Mesenchymal stem cell (in vitro differentiated cells and primary cell): ENCODE measurements around the gene TSPAN15.

Source experiments
- DNase-seq: peaks from one replicate; pipeline ENCODE4 v3.0.0-alpha.2; 2013
- H2AFZ ChIP-seq: one replicate; pipeline ENCODE4 v1.6.1; 2013; ENCODE audit warnings: low read depth, mild to moderate bottlenecking, control low read depth, inconsistent platforms, low read length, moderate library complexity
- H2AK5ac ChIP-seq: 2 replicates; pipeline ENCODE4 v1.6.1; 2013; ENCODE audit warnings: low read length, moderate library complexity, mild to moderate bottlenecking, inconsistent platforms; ENCODE audit not compliant: severe bottlenecking
- H2BK120ac ChIP-seq: one replicate; pipeline ENCODE4 v1.6.1; 2013; ENCODE audit warnings: low read depth, mild to moderate bottlenecking, inconsistent platforms, low read length, moderate library complexity
- H2BK12ac ChIP-seq, 2 experiments: one replicate each; pipeline ENCODE4 v1.6.1; 2013; ENCODE audit warnings: inconsistent platforms in 2 of 2, low read length in 2 of 2, mild to moderate bottlenecking in 2 of 2, moderate library complexity in 2 of 2, control low read depth in 1 of 2
- H2BK15ac ChIP-seq: one replicate; pipeline ENCODE4 v1.6.1; 2013; ENCODE audit warnings: mild to moderate bottlenecking, low read depth, inconsistent platforms; ENCODE audit not compliant: poor library complexity, severe bottlenecking
- H2BK5ac ChIP-seq: 2 replicates; pipeline ENCODE4 v1.6.1; 2013; ENCODE audit warnings: low read depth, mild to moderate bottlenecking, low read length, control low read depth, inconsistent platforms; ENCODE audit not compliant: poor library complexity, severe bottlenecking
- H3K14ac ChIP-seq, 2 experiments: one replicate each; pipeline ENCODE4 v1.6.1; 2013; ENCODE audit warnings: inconsistent platforms in 2 of 2, low read length in 2 of 2, control low read depth in 1 of 2, mild to moderate bottlenecking in 1 of 2, moderate library complexity in 1 of 2
- H3K18ac ChIP-seq, 2 experiments: one replicate each; pipeline ENCODE4 v1.6.1; 2013; ENCODE audit warnings: inconsistent platforms in 2 of 2, low read length in 2 of 2, control low read depth in 1 of 2, low read depth in 1 of 2, mild to moderate bottlenecking in 1 of 2
- H3K23ac ChIP-seq, 2 experiments: one replicate each; pipeline ENCODE4 v1.6.1; 2013; ENCODE audit warnings: inconsistent platforms in 2 of 2, low read length in 2 of 2, mild to moderate bottlenecking in 2 of 2, moderate library complexity in 2 of 2, control low read depth in 1 of 2
- H3K27ac ChIP-seq: 2 replicates; pipeline ENCODE4 v1.5.1; 2013; ENCODE audit warnings: mild to moderate bottlenecking, moderate library complexity, low read length, control low read depth, inconsistent platforms; ENCODE audit not compliant: poor library complexity, severe bottlenecking
- H3K27me3 ChIP-seq, 2 experiments: 2 replicates each; pipeline versions ENCODE4 v1.6.1 to v1.7.0; 2013; ENCODE audit warnings: low read length in 2 of 2, mild to moderate bottlenecking in 2 of 2, moderate library complexity in 2 of 2, control low read depth in 1 of 2, inconsistent platforms in 1 of 2; ENCODE audit not compliant: control insufficient read depth in 1 of 2, insufficient read depth in 1 of 2
- H3K36me3 ChIP-seq, 2 experiments: 2 replicates each; pipeline versions ENCODE4 v1.6.1 to v1.7.0; 2013; ENCODE audit warnings: low read length in 2 of 2, control low read depth in 1 of 2, inconsistent platforms in 1 of 2, low read depth in 1 of 2, mild to moderate bottlenecking in 1 of 2; ENCODE audit not compliant: insufficient read depth in 2 of 2, control insufficient read depth in 1 of 2
- H3K4ac ChIP-seq, 2 experiments: one replicate each; pipeline ENCODE4 v1.6.1; 2013; ENCODE audit warnings: inconsistent platforms in 2 of 2, low read length in 2 of 2, mild to moderate bottlenecking in 2 of 2, moderate library complexity in 2 of 2, control low read depth in 1 of 2, low read depth in 1 of 2
- H3K4me1 ChIP-seq: 2 replicates; pipeline ENCODE4 v1.6.1; 2013; ENCODE audit warnings: low read depth, low read length, control low read depth; ENCODE audit not compliant: control insufficient read depth, insufficient read depth
- H3K4me2 ChIP-seq: 2 replicates; pipeline ENCODE4 v1.6.1; 2013; ENCODE audit warnings: low read length, mild to moderate bottlenecking, inconsistent platforms; ENCODE audit not compliant: poor library complexity, severe bottlenecking
- H3K4me3 ChIP-seq, 2 experiments: 2 replicates each; pipeline versions ENCODE4 v1.5.1 to v1.7.0; 2013; ENCODE audit warnings: low read length in 2 of 2, mild to moderate bottlenecking in 2 of 2, control low read depth in 1 of 2, low read depth in 1 of 2; ENCODE audit not compliant: insufficient read depth in 1 of 2
- H3K79me1 ChIP-seq: replicated peaks from 2 replicates; pipeline ENCODE4 v1.6.1; 2013; ENCODE audit warnings: mild to moderate bottlenecking, control low read depth, low read length, inconsistent platforms; ENCODE audit not compliant: poor library complexity, severe bottlenecking
- H3K9ac ChIP-seq: 2 replicates; pipeline ENCODE4 v1.7.0; 2013; ENCODE audit warnings: mild to moderate bottlenecking, low read length, moderate library complexity
- H3K9me3 ChIP-seq: 2 replicates; pipeline ENCODE4 v1.7.0; 2013; ENCODE audit warnings: mild to moderate bottlenecking, low read length; ENCODE audit not compliant: control insufficient read depth
- H4K8ac ChIP-seq: one replicate; pipeline ENCODE4 v1.6.1; 2013; ENCODE audit warnings: inconsistent platforms, mild to moderate bottlenecking, low read length, moderate library complexity
- H4K91ac ChIP-seq: one replicate; pipeline ENCODE4 v1.6.1; 2013; ENCODE audit warnings: mild to moderate bottlenecking, low read length, inconsistent platforms
- WGBS: methylation state at CpG from one replicate; pipeline ENCODE4 v1.1.7; 2013; ENCODE audit warnings: mixed read lengths; 5-methylcytosine and 5-hydroxymethylcytosine counted together

Gene TSPAN15

GRCh38 chr10:69500864-69501468 is 49.7 kb downstream of the TSPAN15 start:
- Histone ChIP-seq H3K27ac (no peak overlapping the region), H3K23ac (no peak overlapping the region), H3K9me3 (no peaks in the 10 kb centered on the region), H3K27me3 (peaks cover 0 to 43% of the 10 kb centered on the region in 2 experiments), H3K79me1 (no peaks in the 10 kb centered on the region), H3K18ac (no peak overlapping the region), H2AFZ (no peak overlapping the region), H2BK5ac (no peak overlapping the region), H3K4me2 (no peak overlapping the region), H2BK15ac (no peak overlapping the region), H2BK12ac (no peak overlapping the region), H3K4ac (no peak overlapping the region), H2BK120ac (no peak overlapping the region), H2AK5ac (no peak overlapping the region), H3K4me1 (peaks cover 4% of the 10 kb centered on the region), H3K14ac (no peak overlapping the region), H3K36me3 (peaks cover 0 to 2% of the 10 kb centered on the region in 2 experiments), H3K9ac (no peak overlapping the region), H3K4me3 (no peak overlapping the region), H4K91ac (no peak overlapping the region), H4K8ac (no peak overlapping the region)
- 93% methylated on average over 11 of the region's 12 CpGs for WGBS
- DNase-seq, result no peak

GRCh38 chr10:69501657-69502056 is 50.4 kb downstream of the TSPAN15 start:
- Histone ChIP-seq H3K27me3 (peaks cover 0 to 46% of the 10 kb centered on the region in 2 experiments), H2BK15ac (no peak overlapping the region), H3K23ac (no peak overlapping the region), H3K4me2 (no peak overlapping the region), H3K4me1 (peaks cover 4% of the 10 kb centered on the region), H4K8ac (no peak overlapping the region), H2AFZ (no peak overlapping the region), H3K79me1 (no peaks in the 10 kb centered on the region), H3K4me3 (no peak overlapping the region), H2AK5ac (no peak overlapping the region), H3K27ac (no peak overlapping the region), H3K4ac (no peak overlapping the region), H4K91ac (peak overlapping the region; percentile 6), H3K9ac (no peak overlapping the region), H3K36me3 (peaks cover 0 to 2% of the 10 kb centered on the region in 2 experiments), H3K14ac (no peak overlapping the region), H2BK120ac (no peak overlapping the region), H3K9me3 (no peaks in the 10 kb centered on the region), H2BK12ac (no peak overlapping the region), H2BK5ac (no peak overlapping the region), H3K18ac (no peak overlapping the region)
- DNase-seq, result no peak
- 94% methylated on average over 5 of the region's 6 CpGs for WGBS

GRCh38 chr10:69502589-69502988 is 51.3 kb downstream of the TSPAN15 start:
- no peak overlapping the region for H2BK15ac ChIP-seq
- no peak overlapping the region for H3K4me3 ChIP-seq
- H3K36me3 ChIP-seq, result peaks cover 0 to 2% of the 10 kb centered on the region in 2 experiments
- H2BK12ac ChIP-seq, result no peak overlapping the region
- H2BK5ac ChIP-seq, result no peak overlapping the region
- peaks cover 0 to 46% of the 10 kb centered on the region in 2 experiments for H3K27me3 ChIP-seq
- H2AFZ ChIP-seq, result no peak overlapping the region
- no peak overlapping the region for H3K18ac ChIP-seq
- DNase-seq, result no peak
- H3K9me3 ChIP-seq, result no peaks in the 10 kb centered on the region
- no peak overlapping the region for H3K9ac ChIP-seq
- H2BK120ac ChIP-seq, result no peak overlapping the region
- H3K27ac ChIP-seq, result no peak overlapping the region
- H3K79me1 ChIP-seq, result no peaks in the 10 kb centered on the region
- no peak overlapping the region for H3K4me2 ChIP-seq
- H3K14ac ChIP-seq, result no peak overlapping the region
- no peak overlapping the region for H2AK5ac ChIP-seq
- peaks cover 7% of the 10 kb centered on the region for H3K4me1 ChIP-seq
- no peak overlapping the region for H4K91ac ChIP-seq
- no peak overlapping the region for H3K4ac ChIP-seq
- no peak overlapping the region for H4K8ac ChIP-seq
- WGBS, result 94% methylated on average over 2 of the region's 4 CpGs
- H3K23ac ChIP-seq, result no peak overlapping the region

GRCh38 chr10:69503001-69503895 is 52.0 kb downstream of the TSPAN15 start:
- no peak overlapping the region for H4K8ac ChIP-seq
- H3K4me2 ChIP-seq, result no peak overlapping the region
- no peak overlapping the region for H3K23ac ChIP-seq
- no peak overlapping the region for H2BK12ac ChIP-seq
- H3K27me3 ChIP-seq, result peaks cover 0 to 40% of the 10 kb centered on the region in 2 experiments
- no peak overlapping the region for H2AK5ac ChIP-seq
- H2BK5ac ChIP-seq, result no peak overlapping the region
- no peak overlapping the region for H3K27ac ChIP-seq
- no peak overlapping the region for H2BK120ac ChIP-seq
- 67% methylated on average over 18 of the region's 18 CpGs for WGBS
- H3K9ac ChIP-seq, result no peak overlapping the region
- peaks cover 9% of the 10 kb centered on the region for H3K4me1 ChIP-seq
- peak overlapping the region; percentile 22 for H4K91ac ChIP-seq
- no peak overlapping the region for H3K18ac ChIP-seq
- H3K36me3 ChIP-seq, result peaks cover 0 to 2% of the 10 kb centered on the region in 2 experiments
- H3K14ac ChIP-seq, result no peak overlapping the region
- DNase-seq, result no peak
- no peak overlapping the region for H2BK15ac ChIP-seq
- no peak overlapping the region for H2AFZ ChIP-seq
- no peaks in the 10 kb centered on the region for H3K9me3 ChIP-seq
- no peak overlapping the region for H3K4me3 ChIP-seq
- no peak overlapping the region for H3K4ac ChIP-seq
- no peaks in the 10 kb centered on the region for H3K79me1 ChIP-seq
